ENCODE results near the gene OXSR1.
"Not testable (repeated sequence)": the region's sequence is repeated elsewhere in the genome, so short reads cannot be mapped to it uniquely, and the experiment has no call there.

Gene OXSR1

GRCh38 chr3:38146504-38146903, 18.8 kb upstream of the OXSR1 start:
- DNase-seq: no peak

GRCh38 chr3:38147421-38147820, 17.9 kb upstream of the OXSR1 start:
- no peak for DNase-seq

DNA sequence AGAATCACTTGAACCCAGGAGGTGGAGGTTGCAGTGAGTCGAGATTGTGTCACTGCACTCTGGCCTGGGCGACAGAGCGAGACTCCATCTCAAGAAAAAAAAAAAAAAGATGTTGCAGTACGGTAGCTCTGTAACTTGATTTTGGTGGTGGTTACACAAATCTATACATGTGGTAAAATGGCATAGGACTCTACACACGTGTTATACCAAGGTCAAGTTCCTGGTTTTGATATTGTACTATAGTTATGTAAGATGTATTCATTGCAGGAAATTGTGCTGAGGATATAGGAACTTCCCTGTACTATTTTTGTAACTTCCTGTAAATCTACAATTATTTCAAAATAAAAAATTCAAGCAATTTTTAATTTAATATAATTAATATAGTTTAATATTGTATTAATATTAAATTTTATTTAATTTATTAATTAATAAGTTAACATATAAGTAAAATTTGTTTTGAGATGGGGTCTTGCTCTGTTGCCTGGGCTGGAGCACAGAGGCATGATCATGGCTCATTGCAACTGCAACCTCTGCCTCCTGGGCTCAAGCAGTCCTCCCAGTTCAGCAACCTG, 16.9 kb upstream of the OXSR1 start:
- DNase-seq: no peak

- DNase-seq: no peak
Measured at GRCh38 chr3:38149708-38150107, 15.6 kb upstream of the OXSR1 start.

- no peak for DNase-seq
Measured at GRCh38 chr3:38150780-38151528, 14.4 kb upstream of the OXSR1 start.

DNA sequence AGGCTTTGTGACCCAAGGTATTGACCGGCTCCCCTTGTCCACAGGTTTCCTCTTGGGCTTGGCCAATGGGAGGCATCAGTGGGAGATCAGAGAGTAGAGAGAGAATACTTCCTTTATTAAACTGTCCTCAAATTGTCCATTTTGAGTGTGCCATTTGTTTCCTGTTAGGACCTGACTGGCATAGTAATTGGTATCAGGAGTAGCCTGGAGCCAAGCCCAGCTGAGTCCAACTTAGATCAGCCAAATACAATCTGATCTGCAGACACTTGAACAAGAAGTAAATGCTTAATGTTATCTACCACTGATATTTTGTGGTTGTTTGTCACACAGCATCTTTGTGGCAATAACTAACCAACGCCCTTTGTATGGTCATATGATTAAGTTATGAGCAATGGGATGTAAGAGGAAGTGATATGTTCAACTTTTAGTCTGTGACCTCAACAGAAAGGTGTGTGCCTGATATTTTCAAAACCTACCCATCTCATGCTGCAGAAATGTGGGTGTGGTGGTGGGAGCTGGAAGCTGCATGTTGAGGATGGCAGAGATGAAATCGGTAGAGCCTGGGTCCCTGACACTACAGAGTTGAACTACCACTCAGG, 13.6 kb upstream of the OXSR1 start:
- DNase-seq: no peak

GRCh38 chr3:38152609-38153008, 12.7 kb upstream of the OXSR1 start:
- DNase-seq: no peak

GRCh38 chr3:38153221-38153620, 12.1 kb upstream of the OXSR1 start:
- DNase-seq: no peak

- DNase-seq: no peak
Measured at GRCh38 chr3:38154033-38154494, 11.3 kb upstream of the OXSR1 start.

DNA sequence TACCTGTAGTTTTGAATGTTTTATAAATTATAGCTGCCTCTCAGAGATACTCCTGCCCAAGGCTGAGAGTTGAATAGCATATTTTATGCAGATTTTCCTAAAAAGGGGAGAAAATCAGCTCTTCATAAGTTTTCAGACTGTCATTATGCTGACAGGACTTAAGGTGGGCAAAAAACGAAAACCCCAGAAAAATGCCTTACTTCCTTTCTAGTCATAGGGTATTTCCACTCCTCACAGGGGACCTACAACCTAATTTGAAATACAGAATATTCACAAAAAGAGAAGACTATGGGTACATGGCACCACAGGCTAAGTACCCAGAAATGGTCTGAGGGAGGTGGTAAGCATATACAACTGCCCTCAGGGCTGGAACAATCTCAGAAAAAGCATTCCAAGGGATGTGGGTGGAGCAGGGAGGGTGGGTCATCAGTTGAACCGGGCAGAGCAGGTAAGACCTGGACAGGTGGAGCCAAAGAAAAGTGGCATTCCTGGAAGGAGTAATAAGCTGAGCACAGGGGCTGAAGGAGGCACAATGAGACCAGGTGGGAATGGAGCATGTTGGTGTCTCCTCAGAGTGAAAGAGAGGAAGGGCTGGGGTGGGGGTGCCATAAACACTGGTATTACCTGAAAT, 10.6 kb upstream of the OXSR1 start:
- DNase-seq: no peak

DNA sequence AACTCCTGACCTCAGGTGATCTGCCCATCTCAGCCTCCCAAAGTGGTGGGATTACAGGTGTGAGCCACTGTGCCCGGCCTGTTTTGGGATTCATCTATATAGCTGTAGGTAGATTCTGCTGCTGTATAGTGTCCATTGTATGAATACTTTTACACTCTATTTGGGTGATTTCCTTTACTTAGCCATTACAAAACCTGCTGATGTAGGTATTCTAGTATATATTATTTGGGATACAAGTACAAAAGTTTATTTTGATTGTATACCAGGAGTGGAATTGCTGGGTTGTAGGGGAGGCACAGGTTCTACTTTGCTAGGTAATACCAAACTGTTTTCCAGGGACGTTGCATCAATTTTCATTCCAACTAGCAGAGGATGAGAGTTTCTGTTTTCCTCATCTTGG, 9.5 kb upstream of the OXSR1 start:
- no peak for DNase-seq

- DNase-seq: no peak
Measured at GRCh38 chr3:38157117-38157516, 8.2 kb upstream of the OXSR1 start.

GRCh38 chr3:38157595-38157994, 7.7 kb upstream of the OXSR1 start:
- no peak for DNase-seq

GRCh38 chr3:38158472-38158871, 6.9 kb upstream of the OXSR1 start:
- no peak for DNase-seq

DNA sequence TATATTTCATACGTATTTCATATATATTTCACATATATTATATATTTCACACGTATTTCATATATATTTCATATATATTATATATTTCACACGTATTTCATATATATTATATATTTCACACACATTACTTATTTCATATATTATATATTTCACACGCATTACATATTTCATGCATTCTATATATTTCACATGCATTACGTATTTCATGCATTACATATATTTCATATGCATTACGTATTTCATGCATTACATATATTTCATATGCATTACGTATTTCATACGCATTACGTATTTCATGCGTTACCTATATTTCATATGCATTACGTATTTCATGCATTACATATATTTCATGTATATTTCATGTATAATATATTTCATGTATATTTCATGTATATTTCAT, 4.6 kb upstream of the OXSR1 start:
- DNase-seq: not testable (repeated sequence)

DNA sequence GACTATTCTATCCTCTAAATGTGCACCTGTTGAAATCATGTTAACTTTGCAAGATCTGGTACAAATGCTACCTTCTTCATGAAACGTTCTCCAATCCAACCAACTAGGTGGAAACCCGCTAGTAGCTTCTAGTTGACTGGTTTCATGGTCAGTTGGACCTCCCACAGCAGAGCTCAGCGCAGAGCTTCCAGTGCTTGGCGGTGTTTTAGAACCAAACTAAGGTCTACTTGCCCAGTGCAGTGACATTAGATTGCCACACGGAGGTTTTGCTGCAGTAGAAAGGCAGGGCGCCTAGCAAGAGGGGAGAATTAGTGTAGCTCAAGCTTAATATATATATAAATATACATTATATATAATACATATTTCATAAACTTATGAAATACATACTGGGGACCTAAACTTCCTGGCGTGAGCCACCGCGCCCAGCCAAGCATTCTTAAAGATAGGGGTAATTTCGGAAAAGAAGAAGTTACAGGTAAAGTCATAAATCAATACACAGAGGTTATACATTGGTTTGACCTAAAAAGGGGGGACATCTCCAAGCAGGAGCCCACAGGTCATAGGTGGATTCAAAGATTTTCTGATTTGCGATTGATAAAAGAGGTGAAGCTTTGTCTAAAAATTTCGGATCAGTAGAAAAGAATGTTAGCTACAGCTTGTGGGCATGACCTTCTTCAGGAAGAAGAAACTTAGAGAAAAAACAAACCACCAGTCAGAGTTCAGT, 2.1 kb upstream of the OXSR1 start:
- DNase-seq: no peak

DNA sequence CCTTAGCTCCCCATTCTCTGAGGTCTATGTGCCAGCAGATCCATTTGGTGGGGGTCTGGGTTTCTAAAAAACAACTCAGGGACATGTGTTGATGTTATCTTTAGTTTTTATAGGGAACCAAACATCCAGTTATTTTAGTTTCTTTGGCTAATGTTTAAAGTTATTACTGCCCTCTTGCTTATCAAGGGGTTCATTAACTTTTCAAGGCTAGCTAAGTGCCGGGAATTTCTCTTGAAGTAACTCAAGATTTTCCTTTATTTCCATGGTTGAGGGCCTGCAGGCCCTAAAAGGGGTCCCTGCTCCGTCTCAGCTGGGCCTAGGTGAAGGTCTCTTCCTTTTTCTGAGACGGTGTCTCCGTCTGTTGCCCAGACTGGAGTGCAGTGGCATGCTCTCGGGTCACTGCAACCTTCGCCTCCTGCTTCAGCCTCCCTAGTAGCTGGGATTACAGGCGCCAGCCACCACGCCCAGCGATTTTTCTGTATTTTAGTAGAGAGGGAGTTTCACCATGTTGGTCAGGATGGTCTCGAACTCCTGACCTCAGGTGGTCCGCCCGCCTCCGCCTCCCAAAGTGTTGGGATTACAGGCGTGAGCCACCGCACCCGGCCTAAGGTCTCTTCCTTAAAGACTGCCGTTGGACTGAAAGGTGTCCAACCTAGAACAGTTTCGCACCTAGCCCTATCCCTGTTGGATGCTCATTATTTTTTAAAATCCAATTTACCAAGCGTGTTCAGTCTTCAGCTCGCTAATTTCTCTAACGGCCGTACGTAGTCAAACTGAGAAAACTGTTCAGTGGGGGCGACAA, 1.3 kb upstream of the OXSR1 start:
- no peak for DNase-seq

GRCh38 chr3:38164643-38164951, 740 bp upstream of the OXSR1 start:
- DNase-seq: no peak

- DNase-seq: no peak
Measured at GRCh38 chr3:38165722-38166387, 518 bp downstream of the OXSR1 start.

DNA sequence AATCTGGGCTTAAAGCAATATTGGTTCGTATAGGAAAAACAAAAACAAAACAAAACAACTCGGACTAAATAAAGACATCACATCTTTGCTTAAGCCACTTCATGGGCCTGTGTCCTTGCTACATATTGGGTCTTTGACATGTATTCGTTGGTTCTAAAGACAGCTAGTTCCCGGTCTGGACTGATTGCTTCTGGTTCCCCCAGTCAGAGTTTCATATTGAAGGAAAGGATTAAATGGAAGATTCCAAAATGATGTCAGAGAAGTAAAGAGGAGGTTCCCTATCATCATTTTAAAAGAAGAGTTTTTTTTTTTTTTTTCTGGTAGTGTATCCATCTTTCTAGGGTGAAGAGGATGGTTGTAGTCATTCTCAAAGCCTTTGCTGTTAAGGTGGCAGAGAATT, 2.3 kb downstream of the OXSR1 start:
- DNase-seq: no peak

DNA sequence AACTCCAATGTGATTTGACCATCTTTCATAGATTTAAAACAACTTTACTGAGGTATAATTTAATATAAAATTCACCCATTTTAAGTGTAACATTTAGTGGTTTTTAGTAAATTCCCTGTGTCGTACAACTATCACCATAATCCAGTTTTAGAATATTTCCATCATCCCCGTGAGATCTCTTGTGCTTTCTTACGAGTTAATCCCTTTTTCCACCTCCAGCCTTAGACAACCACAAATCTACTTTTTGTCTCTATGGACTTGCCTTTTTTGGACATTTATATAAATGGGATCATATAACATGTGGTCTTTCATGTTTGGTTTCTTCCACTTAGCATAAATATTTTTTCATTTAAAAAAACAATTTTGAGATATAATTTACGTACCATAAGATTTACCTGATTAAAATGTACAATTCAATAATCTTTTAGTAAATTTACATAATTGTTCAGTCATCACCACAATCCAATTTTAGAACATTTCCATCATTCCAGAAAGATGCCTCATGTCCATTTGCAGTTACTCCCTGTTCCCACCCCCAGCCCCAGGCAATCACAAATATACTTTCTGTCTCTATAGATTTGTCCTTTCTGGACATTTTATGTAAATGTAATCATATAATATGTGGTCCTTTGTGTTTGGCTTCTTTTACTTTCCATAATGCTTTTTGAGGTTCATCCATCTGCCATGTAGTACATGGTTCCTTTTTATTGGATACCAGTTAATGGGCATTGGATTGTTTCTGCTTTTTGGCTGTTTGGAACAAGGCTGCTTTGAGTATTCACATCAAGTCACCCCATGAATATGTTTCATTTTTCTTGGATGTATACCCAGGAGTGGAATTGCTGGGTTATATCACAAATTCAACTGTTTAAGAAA, 3.1 kb downstream of the OXSR1 start:
- DNase-seq: peak; percentile 71
